ENCODE results near the gene FRMD1. TPM values are rescaled to one million over a fixed set of nuclear protein-coding genes. Genes with fewer than 3 reads are reported as not detected.

Gene FRMD1
- total RNA-seq, 2 experiments from 2014 or later, result not detected

- CTCF ChIA-PET, result no interaction called here
- DNase-seq, result no peak
- H3K4me3 Mint-ChIP-seq, result no peak overlapping the region
- no peaks in the 10 kb centered on the region for H3K27me3 Mint-ChIP-seq
- POLR2A ChIA-PET, result no interaction called here
- no peaks in the 10 kb centered on the region for H3K36me3 Mint-ChIP-seq (ENCODE audit: low read depth)
- no peaks in the 10 kb centered on the region for H3K4me1 Mint-ChIP-seq
- H3K27ac Mint-ChIP-seq, result no peak overlapping the region
- H3K9me3 Mint-ChIP-seq, result peaks cover 6% of the 10 kb centered on the region
These were observed 7.4 kb downstream of the FRMD1 start for GRCh38 chr6:168071620-168072019.

- H3K27me3 Mint-ChIP-seq, result no peaks in the 10 kb centered on the region
- ChIA-PET CTCF (no interaction called here), POLR2A (no interaction called here)
- DNase-seq, result no peak
- no peaks in the 10 kb centered on the region for H3K9me3 Mint-ChIP-seq
- no peak overlapping the region for H3K27ac Mint-ChIP-seq
- no peaks in the 10 kb centered on the region for H3K36me3 Mint-ChIP-seq (ENCODE audit: low read depth)
- H3K4me3 Mint-ChIP-seq, result no peak overlapping the region
- no peaks in the 10 kb centered on the region for H3K4me1 Mint-ChIP-seq
These were observed 8.2 kb downstream of the FRMD1 start for GRCh38 chr6:168070804-168071203.

GRCh38 chr6:168067081-168067759 is 11.8 kb downstream of the FRMD1 start:
- ChIA-PET CTCF (no interaction called here), POLR2A (no interaction called here)
- H3K9me3 Mint-ChIP-seq, result no peaks in the 10 kb centered on the region
- no peaks in the 10 kb centered on the region for H3K4me1 Mint-ChIP-seq
- no peak overlapping the region for H3K27ac Mint-ChIP-seq
- H3K36me3 Mint-ChIP-seq (ENCODE audit: low read depth), result no peaks in the 10 kb centered on the region
- DNase-seq, result no peak
- no peaks in the 10 kb centered on the region for H3K27me3 Mint-ChIP-seq
- no peak overlapping the region for H3K4me3 Mint-ChIP-seq

GRCh38 chr6:168064226-168064807 is 14.7 kb downstream of the FRMD1 start:
- no peaks in the 10 kb centered on the region for H3K27me3 Mint-ChIP-seq

GRCh38 chr6:168063431-168063830 is 15.6 kb downstream of the FRMD1 start:
- H3K9me3 Mint-ChIP-seq, result no peaks in the 10 kb centered on the region
- H3K27ac Mint-ChIP-seq, result no peak overlapping the region
- DNase-seq, result no peak
- no peaks in the 10 kb centered on the region for H3K27me3 Mint-ChIP-seq
- ChIA-PET CTCF (no interaction called here), POLR2A (no interaction called here)
- no peaks in the 10 kb centered on the region for H3K36me3 Mint-ChIP-seq (ENCODE audit: low read depth)
- H3K4me3 Mint-ChIP-seq, result no peak overlapping the region
- no peaks in the 10 kb centered on the region for H3K4me1 Mint-ChIP-seq

More at GRCh38 chr6:168064226-168064807, 14.7 kb downstream of the FRMD1 start:
- CTCF ChIA-PET, result no interaction called here
- H3K27ac Mint-ChIP-seq, result no peak overlapping the region
- H3K4me1 Mint-ChIP-seq, result no peaks in the 10 kb centered on the region
- H3K36me3 Mint-ChIP-seq (ENCODE audit: low read depth), result no peaks in the 10 kb centered on the region
- no peak for DNase-seq
- no peaks in the 10 kb centered on the region for H3K9me3 Mint-ChIP-seq
- no peak overlapping the region for H3K4me3 Mint-ChIP-seq
- POLR2A ChIA-PET, result no interaction called here

- no peaks in the 10 kb centered on the region for H3K4me1 Mint-ChIP-seq
These were observed 16.4 kb downstream of the FRMD1 start for GRCh38 chr6:168062346-168063289.

GRCh38 chr6:168061269-168062210 is 17.5 kb downstream of the FRMD1 start:
- no peaks in the 10 kb centered on the region for H3K4me1 Mint-ChIP-seq
- DNase-seq, result no peak
- ChIA-PET CTCF (no interaction called here), POLR2A (no interaction called here)
- no peak overlapping the region for H3K27ac Mint-ChIP-seq
- no peaks in the 10 kb centered on the region for H3K36me3 Mint-ChIP-seq (ENCODE audit: low read depth)
- H3K4me3 Mint-ChIP-seq, result no peak overlapping the region
- no peaks in the 10 kb centered on the region for H3K27me3 Mint-ChIP-seq
- H3K9me3 Mint-ChIP-seq, result no peaks in the 10 kb centered on the region

More at GRCh38 chr6:168062346-168063289, 16.4 kb downstream of the FRMD1 start:
- Mint-ChIP-seq H3K27me3 (no peaks in the 10 kb centered on the region), H3K4me3 (no peak overlapping the region), H3K27ac (no peak overlapping the region), H3K9me3 (no peaks in the 10 kb centered on the region), H3K36me3 (ENCODE audit: low read depth) (no peaks in the 10 kb centered on the region)
- ChIA-PET POLR2A (no interaction called here), CTCF (no interaction called here)
- no peak for DNase-seq

GRCh38 chr6:168060521-168060931 is 18.5 kb downstream of the FRMD1 start:
- Mint-ChIP-seq H3K27ac (no peak overlapping the region), H3K4me1 (no peaks in the 10 kb centered on the region), H3K27me3 (no peaks in the 10 kb centered on the region), H3K4me3 (no peak overlapping the region), H3K9me3 (no peaks in the 10 kb centered on the region), H3K36me3 (ENCODE audit: low read depth) (no peaks in the 10 kb centered on the region)
- ChIA-PET CTCF (no interaction called here), POLR2A (no interaction called here)
- no peak for DNase-seq

GRCh38 chr6:168058691-168059551 is 20.1 kb downstream of the FRMD1 start:
- Mint-ChIP-seq H3K4me1 (no peaks in the 10 kb centered on the region), H3K9me3 (no peaks in the 10 kb centered on the region), H3K27ac (no peak overlapping the region), H3K36me3 (ENCODE audit: low read depth) (no peaks in the 10 kb centered on the region), H3K27me3 (no peaks in the 10 kb centered on the region), H3K4me3 (no peak overlapping the region)
- no peak for DNase-seq
- ChIA-PET POLR2A (no interaction called here), CTCF (no interaction called here)

GRCh38 chr6:168057836-168058235 is 21.2 kb downstream of the FRMD1 start:
- Mint-ChIP-seq H3K27ac (no peak overlapping the region), H3K36me3 (ENCODE audit: low read depth) (no peaks in the 10 kb centered on the region), H3K27me3 (no peaks in the 10 kb centered on the region), H3K9me3 (no peaks in the 10 kb centered on the region), H3K4me1 (no peaks in the 10 kb centered on the region), H3K4me3 (no peak overlapping the region)
- ChIA-PET POLR2A (no interaction called here), CTCF (no interaction called here)
- DNase-seq, result no peak

- no peaks in the 10 kb centered on the region for H3K4me1 Mint-ChIP-seq
- CTCF ChIA-PET, result no interaction called here
These were observed 22.0 kb downstream of the FRMD1 start for GRCh38 chr6:168056892-168057527.

More at GRCh38 chr6:168056892-168057527, 22.0 kb downstream of the FRMD1 start:
- Mint-ChIP-seq H3K9me3 (no peaks in the 10 kb centered on the region), H3K36me3 (ENCODE audit: low read depth) (no peaks in the 10 kb centered on the region), H3K27ac (no peak overlapping the region), H3K4me3 (no peak overlapping the region), H3K27me3 (no peaks in the 10 kb centered on the region)
- POLR2A ChIA-PET, result no interaction called here
- no peak for DNase-seq

Data from activated CD4-positive, alpha-beta memory T cell treated with anti-CD3 and anti-CD28 coated beads, Interleukin-2, amount 10 ng/mL, durations not matched to agents 7 days and 5 days (primary cell).